OCI-LY3 (cell line): ENCODE data around the gene EPHB3.

Source experiments
- H2AFZ ChIP-seq: fragments of 200-600, 300-600 bp; shearing (Covaris generic); 2 replicates; pipeline ENCODE4 v1.6.0; 2014; ENCODE audit warnings: antibody characterized with exemption, low read depth, low read length
- H3K27ac ChIP-seq: fragments of 200-600, 300-600 bp; sonication (generic); 2 replicates; pipeline ENCODE4 v1.5.1; 2014; ENCODE audit warnings: mild to moderate bottlenecking, low read length, moderate library complexity, mixed read lengths
- H3K27me3 ChIP-seq: fragments of 200-600, 300-600 bp; sonication (generic); 2 replicates; pipeline ENCODE4 v1.6.1; 2014; ENCODE audit warnings: low read depth, low read length, mixed read lengths
- H3K36me3 ChIP-seq: fragments of 200-600, 300-600 bp; sonication (generic); replicated peaks from 2 replicates; pipeline ENCODE3; 2014; ENCODE audit warnings: low read depth, low read length, mixed read lengths
- H3K4me1 ChIP-seq: fragments of 300-600, 200-600 bp; sonication (generic); 2 replicates; pipeline ENCODE4 v1.6.1; 2014; ENCODE audit warnings: low read length, mixed read lengths
- H3K4me2 ChIP-seq: fragments of 200-600, 300-600 bp; sonication (generic); 2 replicates; pipeline ENCODE4 v1.6.1; 2014; ENCODE audit warnings: low read length, mixed read lengths
- H3K4me3 ChIP-seq: fragments of 300-600, 200-600 bp; sonication (generic); 2 replicates; pipeline ENCODE4 v1.5.1; 2014; ENCODE audit warnings: antibody characterized with exemption, mild to moderate bottlenecking, low read length, moderate library complexity
- H3K79me2 ChIP-seq: fragments of 300-600, 200-600 bp; shearing (Covaris generic); 2 replicates; pipeline ENCODE4 v1.6.1; 2014; ENCODE audit warnings: mild to moderate bottlenecking, low read length, mixed read lengths
- H3K9ac ChIP-seq: fragments of 300-600, 200-600 bp; shearing (Covaris generic); 2 replicates; pipeline ENCODE4 v1.6.0; 2014; ENCODE audit warnings: mild to moderate bottlenecking, low read length, moderate library complexity
- H3K9me3 ChIP-seq: fragments of 200-600, 300-600 bp; shearing (Covaris generic); 2 replicates; pipeline ENCODE4 v1.6.1; 2014; ENCODE audit warnings: low read length, mixed read lengths; ENCODE audit not compliant: insufficient read depth
- H4K20me1 ChIP-seq: fragments of 200-600, 300-600 bp; sonication (generic); 2 replicates; pipeline ENCODE4 v1.6.1; 2016; ENCODE audit warnings: low read length, mixed read lengths; ENCODE audit not compliant: insufficient read depth
- CTCF ChIP-seq: fragments of 200-600, 300-600 bp; sonication (generic); IDR thresholded peaks from 2 replicates; pipeline ENCODE4 v1.5.1; 2014; ENCODE audit warnings: antibody characterized with exemption, low read length, low read depth
- EZH2phosphoT487 ChIP-seq: fragments of 200-600 bp; shearing (Covaris generic); IDR thresholded peaks from 2 replicates; pipeline ENCODE4 v1.6.1; 2018; ENCODE audit warnings: antibody characterized with exemption, mixed run types, low read depth

The EPHB3 gene

GRCh38 chr3:184561061-184561912, at the start of gene EPHB3:
EPHB3 (plus strand) TSS chr3:184561785; CDS start chr3:184562236, 451 bp downstream.
- H2AFZ ChIP-seq, result no peak within 1 kb of the TSS
- no peaks in the 10 kb centered on the region for H4K20me1 ChIP-seq
- no peak within 1 kb of the TSS for H3K9ac ChIP-seq
- peak within 1 kb of the TSS; percentile 21; the same call in 1 of the 2 replicates for H3K4me2 ChIP-seq
- no peaks in the 10 kb centered on the region for H3K79me2 ChIP-seq
- no peak for TF ChIP-seq EZH2phosphoT487
- peak; percentile 100 for TF ChIP-seq CTCF
- H3K9me3 ChIP-seq, result no peaks in the 10 kb centered on the region
- H3K27me3 ChIP-seq, result peaks cover 24% of the 10 kb centered on the region
- H3K36me3 ChIP-seq, result no peaks in the 10 kb centered on the region
- no peak within 1 kb of the TSS for H3K4me3 ChIP-seq
- no peak within 1 kb of the TSS for H3K27ac ChIP-seq
- H3K4me1 ChIP-seq, result no peaks in the 10 kb centered on the region

- H3K36me3 ChIP-seq, result no peaks in the 10 kb centered on the region
Observed at GRCh38 chr3:184512621-184513020, 49.0 kb upstream of the EPHB3 start.

GRCh38 chr3:184513276-184514170, 48.1 kb upstream of the EPHB3 start:
- Histone ChIP-seq H3K4me1 (peaks cover 2% of the 10 kb centered on the region; the same call in 1 of the 2 replicates), H3K36me3 (no peaks in the 10 kb centered on the region), H3K27me3 (peaks cover 51% of the 10 kb centered on the region), H3K4me2 (peak overlapping the region; percentile 73), H3K27ac (no peak overlapping the region), H3K9ac (no peak overlapping the region), H3K79me2 (no peaks in the 10 kb centered on the region), H4K20me1 (no peaks in the 10 kb centered on the region), H2AFZ (0 out of 2 replicates have a peak overlapping the region, but pooled peaks have one; percentile 63), H3K9me3 (no peaks in the 10 kb centered on the region), H3K4me3 (peak overlapping the region; percentile 50)
- peak; percentile 61 for TF ChIP-seq CTCF
- TF ChIP-seq EZH2phosphoT487, result no peak

More at GRCh38 chr3:184512621-184513020, 49.0 kb upstream of the EPHB3 start:
- Histone ChIP-seq H2AFZ (no peak overlapping the region), H3K79me2 (no peaks in the 10 kb centered on the region), H3K27ac (no peak overlapping the region), H3K4me2 (no peak overlapping the region), H4K20me1 (no peaks in the 10 kb centered on the region), H3K4me1 (peaks cover 2% of the 10 kb centered on the region; the same call in 1 of the 2 replicates), H3K4me3 (no peak overlapping the region), H3K27me3 (peaks cover 51% of the 10 kb centered on the region), H3K9me3 (no peaks in the 10 kb centered on the region), H3K9ac (no peak overlapping the region)
- TF ChIP-seq EZH2phosphoT487 (no peak), CTCF (no peak)

- H3K79me2 ChIP-seq, result no peaks in the 10 kb centered on the region
- TF ChIP-seq CTCF, result no peak
- peak overlapping the region; percentile 73 for H3K4me2 ChIP-seq
- H3K4me1 ChIP-seq, result peaks cover 2% of the 10 kb centered on the region; the same call in 1 of the 2 replicates
- no peak overlapping the region for H3K9ac ChIP-seq
- 0 out of 2 replicates have a peak overlapping the region, but pooled peaks have one; percentile 63 for H2AFZ ChIP-seq
- H3K36me3 ChIP-seq, result no peaks in the 10 kb centered on the region
- H3K27me3 ChIP-seq, result peaks cover 53% of the 10 kb centered on the region
- no peaks in the 10 kb centered on the region for H4K20me1 ChIP-seq
- no peak overlapping the region for H3K27ac ChIP-seq
- H3K4me3 ChIP-seq, result peak overlapping the region; percentile 50
- H3K9me3 ChIP-seq, result no peaks in the 10 kb centered on the region
Observed at GRCh38 chr3:184514171-184514490, 47.5 kb upstream of the EPHB3 start.
